NCI-H2107 treated with DMSO at 0.1 percent for 48 hours (cell line): ENCODE results near the gene SPATA6.
A peak's percentile ranks its signal among the peaks of the same experiment; 100 is the strongest.

ENCODE experiments used
- DNase-seq: peaks from one replicate; lab custom pipeline; 2025; ENCODE audit not compliant: unreplicated experiment; lab: John Stamatoyannopoulos, UW

Gene SPATA6

GRCh38 chr1:48261881-48262400 lies 210.1 kb downstream of the SPATA6 start:
- no peak for DNase-seq

- DNase-seq = no peak
Measured at GRCh38 chr1:48258106-48258505, 213.9 kb downstream of the SPATA6 start.

- no peak for DNase-seq
Measured at GRCh38 chr1:48254254-48254653, 217.8 kb downstream of the SPATA6 start.

GRCh38 chr1:48251821-48252220 lies 220.2 kb downstream of the SPATA6 start:
- DNase-seq = no peak

- no peak for DNase-seq
Measured at GRCh38 chr1:48251323-48251722, 220.7 kb downstream of the SPATA6 start.

- DNase-seq = no peak
Measured at GRCh38 chr1:48250572-48250971, 221.4 kb downstream of the SPATA6 start.

GRCh38 chr1:48249868-48250267 lies 222.1 kb downstream of the SPATA6 start:
- DNase-seq = peak; percentile 3

GRCh38 chr1:48248356-48248755 lies 223.6 kb downstream of the SPATA6 start:
- DNase-seq = no peak

GRCh38 chr1:48246727-48247126 lies 225.3 kb downstream of the SPATA6 start:
- DNase-seq = peak; percentile 23
